GM21360 (cell line): ENCODE data around the gene HMX1.

ENCODE experiments used
- ATAC-seq: cut with Tn5 transposase; IDR thresholded peaks from one replicate; pipeline ENCODE4 v1.9.1; 2021; ENCODE audit warnings: mild to moderate bottlenecking, moderate library complexity; ENCODE audit not compliant: unreplicated experiment

HMX1 gene

DNA sequence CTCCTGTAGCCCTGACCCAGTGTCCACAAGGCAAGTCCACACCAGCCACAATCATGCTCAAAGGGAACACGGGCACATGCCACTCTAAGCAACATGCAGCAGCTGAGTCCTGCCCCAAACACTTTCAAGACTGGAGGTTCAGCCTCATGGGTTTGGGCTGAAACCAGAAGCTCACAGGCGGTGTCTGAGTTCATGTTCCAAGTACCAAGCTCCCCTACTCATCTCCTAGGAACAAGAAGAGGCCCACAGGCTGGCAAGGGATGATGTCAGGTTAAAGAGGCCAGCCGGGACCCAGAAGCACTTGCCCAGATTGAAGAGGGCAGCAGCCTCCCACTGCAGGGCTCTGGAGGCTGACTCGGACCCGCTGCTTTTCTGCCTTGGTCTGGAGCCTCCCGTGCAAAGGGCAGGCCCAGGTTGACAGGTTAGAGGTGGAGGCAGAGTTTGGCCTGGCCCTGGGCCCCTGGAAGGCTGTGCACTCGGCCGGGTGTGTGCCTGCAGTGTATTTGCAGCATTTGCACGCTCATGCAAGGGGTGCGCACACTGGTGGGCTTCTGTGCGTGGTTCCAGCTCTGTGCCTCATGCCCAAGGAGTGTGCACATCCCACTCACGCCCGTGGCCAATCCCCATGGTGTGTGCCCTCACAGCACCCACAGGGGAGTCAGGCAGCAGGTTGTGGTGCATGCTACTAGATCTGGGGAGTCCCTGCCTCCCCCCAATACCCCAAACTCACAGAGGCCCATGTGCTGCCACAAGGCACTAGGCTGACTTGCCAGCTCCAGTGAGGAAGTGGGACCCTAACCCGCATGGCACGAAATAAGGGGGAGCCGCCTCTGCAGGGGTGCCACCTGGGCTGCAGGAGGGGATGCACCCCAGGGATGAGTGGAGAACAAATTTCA lies 2.4 kb downstream of the HMX1 start:
- ATAC-seq = no peak

DNA sequence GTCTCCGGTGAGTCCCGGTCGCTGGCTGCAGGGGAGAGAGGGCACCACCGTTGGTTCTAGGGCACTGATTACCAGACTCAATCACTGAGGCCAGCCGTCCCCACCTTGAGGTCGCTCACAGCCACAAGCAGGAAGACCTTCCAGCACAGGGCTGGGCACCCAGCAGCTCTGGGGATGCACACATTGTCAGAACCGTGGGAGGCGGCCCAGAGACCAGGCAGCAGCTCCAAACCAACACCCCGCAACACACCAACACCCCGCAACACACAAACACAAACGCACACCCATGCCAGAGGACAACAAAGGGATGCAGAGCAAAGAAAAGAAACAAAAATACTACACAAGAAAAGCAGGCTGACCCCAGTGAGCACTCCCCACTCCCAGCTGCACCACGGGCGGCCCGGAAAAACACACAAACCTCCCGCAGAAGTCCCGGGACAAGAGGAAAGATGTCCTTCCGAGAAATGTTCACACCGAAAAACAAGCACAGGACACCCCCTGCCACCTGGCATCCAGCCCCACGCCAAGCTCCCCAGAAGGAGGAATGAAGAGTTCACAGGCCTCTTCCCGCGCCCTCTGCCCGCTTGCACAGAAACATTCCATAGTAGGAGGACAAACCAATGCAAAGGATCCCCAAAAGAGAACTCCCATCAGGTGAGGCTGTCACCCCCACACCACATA lies 3.2 kb downstream of the HMX1 start:
- no peak for ATAC-seq

DNA sequence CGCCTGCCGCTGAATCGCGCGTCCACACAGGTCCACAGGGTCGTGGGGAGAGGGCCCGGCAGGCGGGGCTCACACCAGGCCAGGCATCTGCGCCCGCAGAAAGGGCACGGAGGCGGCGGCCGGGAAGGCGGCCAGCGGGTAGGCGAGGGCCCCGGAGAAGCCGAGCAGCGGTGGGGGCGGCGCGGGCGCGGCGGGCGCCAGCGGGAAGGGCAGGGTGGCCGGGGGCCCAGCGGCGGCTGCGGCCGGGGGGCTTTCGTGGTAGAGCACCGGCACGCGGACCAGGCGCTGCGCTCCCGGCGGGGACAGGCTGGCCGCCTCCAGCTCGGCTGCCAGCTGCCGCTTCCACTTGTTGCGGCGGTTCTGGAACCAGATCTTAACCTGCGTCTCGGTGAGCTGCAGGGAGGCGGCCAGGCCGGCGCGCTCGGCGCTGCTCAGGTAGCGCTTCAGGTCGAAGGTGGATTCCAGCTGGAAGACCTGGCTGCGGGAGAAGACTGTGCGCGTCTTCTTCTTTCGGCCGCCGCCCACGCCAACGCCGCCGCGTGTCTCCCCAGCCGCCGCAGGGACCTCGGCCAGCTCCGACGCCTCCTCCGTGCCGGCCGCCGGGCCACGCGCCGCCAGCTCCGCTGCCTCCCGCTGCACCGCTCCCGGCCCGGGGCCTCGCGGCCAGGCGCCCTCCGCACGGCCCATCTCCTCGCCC lies 3.9 kb downstream of the HMX1 start:
- ATAC-seq = no peak

DNA sequence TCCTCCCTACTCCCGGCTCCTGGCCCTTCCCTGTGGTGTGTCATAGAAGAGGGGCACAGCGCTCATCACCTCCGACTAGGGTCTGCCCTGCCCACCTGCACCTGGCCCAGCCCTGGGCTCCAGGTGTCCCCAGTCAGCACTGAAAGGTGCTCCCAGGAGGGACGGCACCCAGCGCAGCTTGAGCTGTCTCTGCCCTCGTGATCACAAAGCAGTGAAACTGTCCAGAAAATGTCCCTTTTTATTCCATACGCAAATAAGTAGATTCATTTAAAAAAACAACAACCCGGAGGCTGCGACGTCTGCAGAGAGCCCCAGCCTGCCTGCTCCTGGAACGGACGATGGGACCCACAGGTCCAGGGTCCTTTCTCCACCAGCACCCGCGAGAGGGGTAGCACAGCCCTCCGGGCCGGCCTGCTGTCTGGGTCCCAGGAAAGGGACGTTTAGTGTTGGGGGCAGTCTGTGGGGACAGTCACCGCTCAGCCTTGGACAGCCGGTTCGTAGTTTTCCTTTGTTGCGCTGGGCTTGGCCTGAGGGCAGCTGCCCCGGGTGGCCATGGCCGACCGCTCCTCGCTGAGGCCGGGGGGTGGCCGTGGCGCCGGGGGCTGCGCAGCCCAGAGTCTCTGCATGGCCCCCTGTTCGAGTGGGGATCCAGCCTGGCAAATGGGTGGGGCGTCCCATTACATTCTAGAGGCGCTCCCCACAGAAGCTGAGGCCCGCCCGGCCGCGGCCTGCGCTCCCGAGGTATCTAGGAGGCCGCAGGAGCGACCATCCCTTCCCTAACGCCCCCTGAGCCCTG lies 4.6 kb downstream of the HMX1 start:
- ATAC-seq = no peak

DNA sequence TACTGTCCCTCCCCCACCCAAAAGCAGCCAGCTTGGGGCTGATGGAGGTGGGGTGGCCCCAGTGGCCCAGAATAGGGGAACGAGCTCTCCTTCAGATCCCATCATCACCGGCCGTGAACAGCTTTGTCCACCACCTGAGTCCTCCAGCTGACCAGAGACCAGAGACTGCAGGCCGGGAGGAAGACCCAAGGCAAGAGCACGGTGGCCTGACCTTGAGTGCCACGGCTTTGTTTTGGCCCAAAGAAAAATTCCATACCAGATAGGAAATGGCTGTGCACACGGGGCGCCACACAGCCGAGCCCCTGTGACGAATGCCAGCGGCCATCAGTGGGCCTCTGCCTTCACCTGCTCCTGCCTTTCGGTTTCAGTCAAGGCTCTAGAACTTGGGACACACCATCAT lies 5.2 kb downstream of the HMX1 start:
- no peak for ATAC-seq

DNA sequence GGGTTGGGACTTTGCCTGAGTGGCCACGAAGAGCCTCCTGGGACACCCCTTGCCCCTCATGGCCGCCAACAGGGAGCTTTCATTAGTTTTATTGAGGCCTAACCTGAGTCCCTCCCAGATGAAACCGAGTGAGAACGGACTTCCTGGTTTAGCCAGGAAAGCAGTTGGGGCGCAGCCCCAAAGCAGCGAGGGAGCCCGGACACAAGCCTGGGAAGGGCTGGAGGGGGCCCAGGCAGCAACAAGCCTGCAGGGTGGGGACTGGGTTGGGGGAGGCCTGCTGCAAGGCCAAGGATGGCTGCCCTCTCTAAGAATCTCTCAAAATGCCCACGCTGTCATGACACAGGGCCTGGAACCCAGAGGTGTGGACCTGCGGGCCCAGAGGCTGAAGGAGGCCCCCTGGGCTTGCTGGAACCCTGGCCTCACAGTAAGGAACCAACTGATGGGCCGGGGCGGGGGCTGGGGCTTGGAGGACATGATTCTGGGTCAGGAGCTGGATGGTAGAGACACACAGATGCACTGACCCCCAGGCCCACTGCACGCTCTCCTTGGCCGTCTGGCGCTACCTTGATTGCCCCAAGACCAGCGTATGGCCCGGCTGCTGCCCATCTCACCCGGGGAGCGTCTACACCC lies 5.8 kb downstream of the HMX1 start:
- ATAC-seq = no peak

DNA sequence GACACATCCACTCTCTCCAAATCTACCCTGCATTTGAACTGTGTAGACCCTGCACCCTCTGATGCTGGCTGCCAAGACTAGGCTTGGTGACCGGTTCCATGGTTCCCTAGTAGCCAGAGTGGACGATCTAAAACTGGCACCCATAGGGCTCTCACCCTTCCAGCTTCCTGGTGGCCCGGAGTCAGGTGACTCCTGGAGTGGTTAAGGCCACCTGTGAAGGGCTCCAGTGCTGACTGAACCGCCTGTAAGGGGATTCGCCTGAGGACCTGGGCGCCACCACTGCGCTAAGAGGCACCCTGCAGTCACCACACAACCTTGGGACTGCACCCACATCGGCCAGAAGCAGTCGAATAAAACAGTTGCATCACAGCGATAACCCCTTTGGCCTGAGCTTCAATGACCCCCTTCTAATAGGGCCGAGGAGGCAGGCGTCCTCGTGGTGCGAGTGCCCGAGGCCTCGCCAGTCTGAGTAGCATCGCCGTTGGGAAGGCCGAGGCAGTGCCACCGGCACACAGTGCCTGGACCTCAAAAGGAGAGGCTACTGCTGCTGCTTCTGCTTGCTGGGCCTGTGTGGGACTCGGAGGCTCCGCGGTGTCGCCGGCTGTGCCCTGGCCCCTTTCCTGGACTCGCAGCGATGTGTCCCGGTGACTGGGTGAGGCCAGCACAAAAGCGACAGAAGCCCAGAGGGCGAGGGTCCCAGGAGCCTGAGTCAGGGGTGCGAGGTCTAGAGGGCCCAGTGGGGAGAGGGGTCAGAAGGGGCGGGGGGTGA lies 6.5 kb downstream of the HMX1 start:
- no peak for ATAC-seq

DNA sequence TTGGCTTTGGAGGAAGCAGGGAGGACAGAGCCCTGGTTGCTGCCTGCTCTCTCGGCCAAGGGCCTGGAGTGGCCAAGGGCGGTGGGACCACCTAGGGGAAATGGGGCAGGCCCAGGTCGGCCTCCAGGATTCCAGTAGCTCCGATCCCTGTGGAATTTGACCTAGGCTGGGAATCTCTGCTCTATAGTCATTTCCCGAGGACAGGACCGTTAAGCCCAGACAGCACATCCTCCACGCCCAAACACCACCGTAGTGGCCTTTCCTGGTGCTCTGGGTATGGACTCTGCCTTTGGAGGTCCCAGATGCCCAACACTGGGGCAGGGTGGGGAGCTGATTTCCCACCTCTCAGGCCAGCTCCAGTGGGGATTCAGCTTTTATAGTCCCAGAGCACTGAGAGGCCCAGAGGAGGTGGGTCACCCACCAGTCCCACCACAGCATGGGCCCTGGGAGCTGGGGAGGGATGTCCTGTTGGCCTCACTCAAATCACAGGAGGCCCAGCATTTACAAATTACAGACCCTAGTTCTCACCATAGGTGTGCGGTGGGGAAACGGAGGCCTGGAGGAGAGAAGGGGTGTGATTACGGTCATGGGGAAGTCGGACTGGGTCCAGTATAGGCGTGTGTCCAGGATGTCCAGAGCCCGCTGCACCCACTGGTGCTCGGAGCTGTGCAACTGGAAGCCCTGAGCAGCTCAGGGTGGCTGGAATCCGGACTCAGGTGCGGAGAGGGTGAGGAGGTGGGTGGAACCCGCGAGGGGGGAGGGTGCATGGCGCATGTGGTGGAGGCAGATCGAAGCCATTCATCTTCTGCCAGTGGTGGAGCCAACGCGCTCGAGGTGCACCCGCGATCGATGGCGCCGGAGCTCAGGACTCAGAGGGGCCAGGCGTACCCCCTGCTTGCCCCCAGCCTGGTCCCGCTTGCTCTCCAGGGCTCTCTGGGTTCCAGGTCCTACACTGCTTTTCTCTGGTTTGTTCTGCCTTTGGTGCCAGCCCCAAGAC lies 7.7 kb downstream of the HMX1 start:
- no peak for ATAC-seq

DNA sequence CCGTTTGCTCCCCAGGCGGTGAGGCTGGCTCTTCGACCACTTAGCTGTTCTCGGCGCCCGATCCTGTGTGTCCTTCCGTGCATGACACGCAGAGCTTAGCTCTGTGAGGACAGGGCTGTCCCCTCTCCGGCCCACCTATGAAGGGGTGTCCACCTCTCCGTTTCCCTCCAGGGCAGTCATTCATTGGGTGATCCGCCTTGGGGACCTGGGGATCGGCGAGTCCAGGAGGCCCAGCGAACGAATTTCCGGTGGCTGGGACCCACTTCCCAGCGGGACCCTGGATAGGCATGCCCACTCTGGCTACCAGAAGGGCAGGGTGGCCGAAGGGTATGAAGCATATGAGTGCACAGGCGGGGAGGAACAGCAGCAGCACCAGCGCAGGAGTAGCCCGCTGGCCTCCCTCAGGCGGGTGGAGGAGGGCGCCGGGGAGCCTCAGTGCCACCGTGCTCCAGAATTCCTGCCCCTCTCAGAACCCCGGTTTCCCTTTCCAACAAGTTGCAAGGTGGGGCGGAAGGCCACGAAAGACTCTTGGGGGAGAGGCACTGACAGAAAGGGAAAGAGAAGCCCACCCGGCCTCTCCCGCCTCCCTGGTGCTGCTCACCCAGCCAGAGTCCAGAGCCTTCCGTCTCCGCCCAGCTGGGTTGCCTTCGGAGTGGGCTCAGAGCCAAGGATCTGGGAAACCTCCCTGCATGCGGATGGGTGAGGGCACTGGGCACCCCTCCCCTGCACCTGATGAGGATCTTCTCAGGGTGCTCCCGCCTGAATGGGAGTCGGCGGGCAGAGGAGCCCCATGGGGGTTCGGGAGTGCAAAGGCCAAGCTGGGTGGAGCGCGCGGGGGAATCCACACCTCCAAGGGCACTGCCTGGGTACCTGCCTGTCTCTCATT lies 8.6 kb downstream of the HMX1 start:
- no peak for ATAC-seq

DNA sequence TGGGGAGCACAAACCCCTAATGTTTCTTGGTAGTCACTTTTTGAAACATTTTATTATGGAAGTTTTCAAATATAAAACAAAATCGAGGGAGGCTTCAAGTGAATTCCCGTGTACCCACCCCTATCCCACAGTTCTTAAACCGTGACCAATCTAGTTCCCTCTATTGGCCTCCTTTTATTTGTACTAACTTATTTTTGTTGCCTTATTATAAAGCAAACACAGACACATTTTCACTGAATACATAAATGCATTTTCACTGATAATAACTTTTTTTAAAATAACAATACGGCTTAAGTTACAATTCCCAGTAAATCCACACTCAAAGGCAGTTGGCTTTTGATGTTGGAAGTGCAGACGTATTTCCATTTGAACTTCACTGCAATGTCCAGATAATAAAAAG lies 9.3 kb downstream of the HMX1 start:
- no peak for ATAC-seq

DNA sequence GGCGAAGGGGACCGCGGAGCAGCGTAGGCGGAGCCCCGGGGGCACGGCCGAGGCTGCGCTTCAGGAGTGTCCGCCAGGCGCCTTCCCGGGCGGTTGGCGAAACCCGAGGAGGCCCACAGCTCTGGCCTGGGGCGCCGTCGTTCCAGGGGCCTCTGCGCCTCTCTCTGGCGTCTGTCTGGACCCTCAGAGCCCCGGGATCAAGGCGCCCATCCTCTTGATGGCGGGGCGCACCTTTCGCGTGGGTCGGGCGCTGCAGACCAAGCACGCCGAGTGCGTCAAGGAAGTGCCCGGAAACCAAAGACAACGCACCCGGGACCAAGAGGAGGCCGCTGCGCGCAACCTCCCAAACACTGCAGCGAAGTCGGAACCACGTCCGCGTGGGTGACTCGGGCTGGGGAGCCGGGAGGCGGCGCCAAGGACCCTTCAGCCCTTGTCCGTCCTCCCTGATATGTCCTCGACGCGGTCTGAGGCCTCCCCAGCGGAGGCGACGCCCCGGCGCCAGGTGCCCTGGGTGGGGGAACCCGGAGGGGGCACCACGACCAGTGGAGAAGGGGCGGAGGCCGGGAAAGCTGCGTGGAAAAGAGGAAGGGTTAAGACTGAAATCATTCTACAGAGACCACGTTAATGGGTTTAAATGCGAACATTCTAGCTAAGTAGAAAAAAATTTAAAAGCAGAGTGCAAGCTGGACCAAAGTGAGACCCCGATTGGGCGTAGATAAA lies 9.9 kb downstream of the HMX1 start:
- ATAC-seq = no peak

DNA sequence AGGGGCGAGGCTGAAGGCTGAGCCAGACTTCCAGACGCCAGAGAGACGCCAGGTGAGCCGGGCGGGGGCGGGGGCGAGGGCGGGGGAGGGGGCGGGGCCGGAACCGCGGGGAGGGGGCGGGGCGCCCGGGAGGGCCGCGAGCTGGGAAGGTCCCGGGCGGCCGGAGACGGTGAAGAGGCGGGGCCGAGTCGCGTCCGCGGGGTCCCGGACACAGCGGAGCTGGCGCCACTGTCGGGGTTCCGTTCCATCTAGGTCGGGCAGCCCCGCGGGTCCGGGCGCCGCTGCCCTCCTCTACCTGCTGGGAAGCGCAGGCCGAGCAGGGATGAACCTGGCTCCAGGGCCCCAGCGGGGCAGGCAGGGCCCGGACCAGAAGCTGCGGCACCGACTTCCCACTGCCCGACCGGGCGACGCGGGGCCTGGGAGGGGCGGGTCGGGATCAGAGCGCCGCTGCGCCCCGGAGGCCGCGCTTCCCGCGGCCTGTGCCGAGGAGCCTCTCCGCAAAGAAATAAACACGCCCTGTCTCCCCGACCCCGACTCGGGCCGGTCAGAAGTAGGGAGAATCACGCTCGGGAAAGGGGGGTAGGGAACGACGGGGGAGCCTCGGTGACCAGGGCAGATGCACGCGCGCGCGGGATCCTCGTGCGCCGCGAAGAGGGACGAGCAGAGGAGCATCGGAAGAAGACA lies 10.6 kb downstream of the HMX1 start:
- no peak for ATAC-seq

DNA sequence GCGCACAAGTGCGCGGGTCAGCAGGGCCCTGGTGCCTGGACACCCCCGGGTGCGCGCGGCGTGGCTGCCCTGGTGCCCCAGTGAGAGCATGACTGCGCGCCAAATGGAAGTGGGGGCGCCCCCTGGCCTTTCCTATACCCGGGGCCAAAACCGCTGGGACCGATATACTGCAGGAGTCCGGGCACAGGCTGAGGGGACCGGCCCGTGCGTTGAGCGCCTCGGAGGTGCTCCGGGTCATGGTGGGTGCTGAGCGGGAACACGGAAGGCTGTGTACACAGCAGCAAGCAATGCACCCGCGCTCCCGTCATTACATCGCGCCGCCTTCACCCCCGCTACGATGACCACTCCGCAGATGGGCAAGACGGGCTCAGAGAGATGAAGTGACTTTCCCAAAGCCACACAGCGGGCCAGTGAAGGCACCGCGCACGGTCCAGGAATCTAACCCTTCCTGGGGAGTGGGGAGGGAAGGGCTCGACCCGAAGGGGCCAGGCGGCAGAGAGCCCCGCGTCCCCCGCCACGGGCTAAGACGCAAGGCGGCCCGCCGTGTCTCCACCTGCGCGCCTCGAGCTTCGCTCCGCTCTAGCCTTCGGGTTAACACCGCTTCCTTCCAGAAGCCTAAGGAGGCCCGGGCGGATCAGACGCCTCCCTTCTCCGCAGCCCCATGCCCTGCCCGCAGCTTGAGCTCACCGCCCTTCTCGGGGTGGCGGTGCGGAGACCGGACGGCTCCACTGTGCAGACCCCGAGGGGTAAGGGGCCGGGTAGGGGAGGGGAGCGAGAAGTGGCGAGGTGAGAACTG lies 11.3 kb downstream of the HMX1 start:
- no peak for ATAC-seq

DNA sequence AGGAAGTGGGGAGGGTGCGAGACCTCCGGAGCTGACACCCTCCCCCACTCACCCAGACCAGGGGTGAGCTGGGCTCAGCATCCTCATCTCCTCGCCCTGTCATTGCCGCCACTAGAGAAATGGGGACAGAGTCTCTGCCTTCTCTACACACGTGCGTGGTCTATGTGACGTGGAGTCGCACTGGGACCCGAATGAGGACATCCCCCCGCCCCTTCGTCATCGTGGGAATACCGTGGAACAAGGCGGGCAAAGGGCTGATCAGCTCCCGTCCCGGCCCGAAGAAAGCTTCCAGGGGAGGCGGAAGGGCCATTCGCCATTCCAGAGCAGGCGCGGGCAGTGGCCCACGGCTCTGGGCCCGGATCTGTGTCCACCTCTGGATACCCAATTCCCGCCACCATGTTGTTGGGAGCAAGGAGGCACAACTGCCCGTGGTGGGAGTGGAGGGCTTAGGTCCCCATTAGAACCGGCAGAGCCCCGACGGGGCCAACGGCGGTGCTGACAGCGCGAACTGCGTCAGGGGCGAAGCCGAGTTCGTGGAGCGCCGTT lies 12.0 kb downstream of the HMX1 start:
- no peak for ATAC-seq

DNA sequence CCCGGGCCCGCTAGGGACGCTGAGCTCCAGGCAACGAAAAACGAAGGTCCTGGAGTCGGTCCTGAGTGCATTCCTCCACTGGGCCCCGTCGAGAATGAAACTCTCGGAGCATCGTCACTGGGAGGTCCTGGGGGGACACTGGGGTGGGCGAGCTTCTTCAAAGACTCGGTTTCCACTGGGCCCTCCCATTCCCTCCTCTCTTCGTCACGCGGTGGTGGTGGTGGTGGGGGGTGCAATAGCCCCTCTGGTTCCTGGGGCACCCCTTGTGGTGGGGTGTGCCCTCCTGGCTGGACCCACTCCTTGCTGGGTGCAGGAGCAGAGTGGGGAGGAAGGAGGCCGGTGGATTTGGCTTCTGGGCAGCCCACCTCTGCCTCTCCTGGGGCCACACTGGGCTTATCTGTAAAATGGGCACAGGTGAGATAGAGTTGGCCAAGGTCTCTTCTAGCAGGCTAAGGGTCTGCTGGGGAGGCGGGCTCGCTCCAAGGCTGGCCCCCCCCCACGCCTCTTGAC lies 12.9 kb downstream of the HMX1 start:
- ATAC-seq = no peak
